Measurements from ENCODE around the gene EPHX1. TPM values are rescaled to one million over a fixed set of nuclear protein-coding genes. Genes with fewer than 3 reads are reported as not detected.
"Not testable (repeated sequence)": the region's sequence is repeated elsewhere in the genome, so short reads cannot be mapped to it uniquely, and the experiment has no call there.

Gene EPHX1
- polyA plus RNA-seq, 1 donor, result 51.2 TPM

GRCh38 chr1:225825607-225826007 is 15.7 kb downstream of the EPHX1 start:
- H3K4me3 ChIP-seq (ENCODE audit: low read length), result no peak overlapping the region
- no CpG with 5 or more reads among the region's 7 CpGs for WGBS (ENCODE audit: insufficient coverage, low lambda C conversion rate)
- H3K27me3 ChIP-seq (ENCODE audit: control insufficient read depth, insufficient read depth, low read length), result no peaks in the 10 kb centered on the region
- H3K27ac ChIP-seq (ENCODE audit: low read length), result peak overlapping the region; percentile 45
- no peak for DNase-seq
- H3K36me3 ChIP-seq (ENCODE audit: control insufficient read depth, insufficient read depth, low read length), result peaks cover 4% of the 10 kb centered on the region
- H3K4me1 ChIP-seq (ENCODE audit: control insufficient read depth, insufficient read depth, low read length), result peaks cover 31% of the 10 kb centered on the region
- no peaks in the 10 kb centered on the region for H3K9me3 ChIP-seq (ENCODE audit: control insufficient read depth, low read depth, low read length)

- DNase-seq, result no peak
- no peak overlapping the region for H3K4me3 ChIP-seq (ENCODE audit: low read length)
- WGBS (ENCODE audit: insufficient coverage, low lambda C conversion rate), result no CpG with 5 or more reads among the region's 8 CpGs
- H3K27ac ChIP-seq (ENCODE audit: low read length), result no peak overlapping the region
- H3K4me1 ChIP-seq (ENCODE audit: control insufficient read depth, insufficient read depth, low read length), result peaks cover 31% of the 10 kb centered on the region
- H3K9me3 ChIP-seq (ENCODE audit: control insufficient read depth, low read depth, low read length), result no peaks in the 10 kb centered on the region
- H3K27me3 ChIP-seq (ENCODE audit: control insufficient read depth, insufficient read depth, low read length), result no peaks in the 10 kb centered on the region
- H3K36me3 ChIP-seq (ENCODE audit: control insufficient read depth, insufficient read depth, low read length), result peaks cover 10% of the 10 kb centered on the region
Observed at GRCh38 chr1:225827076-225827475, 17.2 kb downstream of the EPHX1 start.

GRCh38 chr1:225828706-225829345 is 18.9 kb downstream of the EPHX1 start:
- peak in 1 of 2 donors; percentile 72 for DNase-seq

GRCh38 chr1:225830841-225831240 is 20.9 kb downstream of the EPHX1 start:
- H3K9me3 ChIP-seq (ENCODE audit: control insufficient read depth, low read depth, low read length), result no peaks in the 10 kb centered on the region
- H3K27me3 ChIP-seq (ENCODE audit: control insufficient read depth, insufficient read depth, low read length), result no peaks in the 10 kb centered on the region
- peaks cover 16% of the 10 kb centered on the region for H3K36me3 ChIP-seq (ENCODE audit: control insufficient read depth, insufficient read depth, low read length)
- H3K4me3 ChIP-seq (ENCODE audit: low read length), result no peak overlapping the region
- WGBS (ENCODE audit: insufficient coverage, low lambda C conversion rate), result 90% methylated on average over 2 of the region's 6 CpGs
- no peak for DNase-seq
- H3K4me1 ChIP-seq (ENCODE audit: control insufficient read depth, insufficient read depth, low read length), result peaks cover 13% of the 10 kb centered on the region
- no peak overlapping the region for H3K27ac ChIP-seq (ENCODE audit: low read length)

More at GRCh38 chr1:225828706-225829345, 18.9 kb downstream of the EPHX1 start:
- Histone ChIP-seq H3K9me3 (ENCODE audit: control insufficient read depth, low read depth, low read length) (no peaks in the 10 kb centered on the region), H3K36me3 (ENCODE audit: control insufficient read depth, insufficient read depth, low read length) (peaks cover 16% of the 10 kb centered on the region), H3K27ac (ENCODE audit: low read length) (no peak overlapping the region), H3K27me3 (ENCODE audit: control insufficient read depth, insufficient read depth, low read length) (no peaks in the 10 kb centered on the region), H3K4me3 (ENCODE audit: low read length) (no peak overlapping the region), H3K4me1 (ENCODE audit: control insufficient read depth, insufficient read depth, low read length) (peaks cover 31% of the 10 kb centered on the region)
- WGBS (ENCODE audit: insufficient coverage, low lambda C conversion rate), result no CpG with 5 or more reads among the region's 14 CpGs

GRCh38 chr1:225834417-225835329 is 24.7 kb downstream of the EPHX1 start:
- Histone ChIP-seq H3K36me3 (ENCODE audit: control insufficient read depth, insufficient read depth, low read length) (peaks cover 29% of the 10 kb centered on the region), H3K9me3 (ENCODE audit: control insufficient read depth, low read depth, low read length) (no peaks in the 10 kb centered on the region), H3K27me3 (ENCODE audit: control insufficient read depth, insufficient read depth, low read length) (no peaks in the 10 kb centered on the region), H3K27ac (ENCODE audit: low read length) (no peak overlapping the region), H3K4me3 (ENCODE audit: low read length) (no peak overlapping the region), H3K4me1 (ENCODE audit: control insufficient read depth, insufficient read depth, low read length) (no peaks in the 10 kb centered on the region)
- DNase-seq, result no peak
- WGBS (ENCODE audit: insufficient coverage, low lambda C conversion rate), result no CpG with 5 or more reads among the region's 7 CpGs

- Histone ChIP-seq H3K27me3 (ENCODE audit: control insufficient read depth, insufficient read depth, low read length) (no peaks in the 10 kb centered on the region), H3K36me3 (ENCODE audit: control insufficient read depth, insufficient read depth, low read length) (peaks cover 30% of the 10 kb centered on the region), H3K9me3 (ENCODE audit: control insufficient read depth, low read depth, low read length) (no peaks in the 10 kb centered on the region), H3K4me1 (ENCODE audit: control insufficient read depth, insufficient read depth, low read length) (no peaks in the 10 kb centered on the region), H3K4me3 (ENCODE audit: low read length) (no peak overlapping the region), H3K27ac (ENCODE audit: low read length) (no peak overlapping the region)
- WGBS (ENCODE audit: insufficient coverage, low lambda C conversion rate), result no CpG with 5 or more reads among the region's 3 CpGs
- no peak for DNase-seq
Observed at GRCh38 chr1:225835856-225836255, 25.9 kb downstream of the EPHX1 start.

GRCh38 chr1:225836296-225836695 is 26.4 kb downstream of the EPHX1 start:
- WGBS (ENCODE audit: insufficient coverage, low lambda C conversion rate), result 80% methylated on average over 1 of the region's 4 CpGs
- not testable (repeated sequence) for H3K4me1 ChIP-seq (ENCODE audit: control insufficient read depth, insufficient read depth, low read length); H3K27me3 ChIP-seq (ENCODE audit: control insufficient read depth, insufficient read depth, low read length); H3K9me3 ChIP-seq (ENCODE audit: control insufficient read depth, low read depth, low read length); H3K4me3 ChIP-seq (ENCODE audit: low read length); H3K27ac ChIP-seq (ENCODE audit: low read length); DNase-seq
- peaks cover 30% of the 10 kb centered on the region for H3K36me3 ChIP-seq (ENCODE audit: control insufficient read depth, insufficient read depth, low read length)

GRCh38 chr1:225838793-225839192 is 28.9 kb downstream of the EPHX1 start:
- H3K4me1 ChIP-seq (ENCODE audit: control insufficient read depth, insufficient read depth, low read length), result no peaks in the 10 kb centered on the region
- no CpG with 5 or more reads among the region's 14 CpGs for WGBS (ENCODE audit: insufficient coverage, low lambda C conversion rate)
- H3K27me3 ChIP-seq (ENCODE audit: control insufficient read depth, insufficient read depth, low read length), result no peaks in the 10 kb centered on the region
- H3K36me3 ChIP-seq (ENCODE audit: control insufficient read depth, insufficient read depth, low read length), result peaks cover 25% of the 10 kb centered on the region
- H3K4me3 ChIP-seq (ENCODE audit: low read length), result no peak overlapping the region
- no peak for DNase-seq
- H3K27ac ChIP-seq (ENCODE audit: low read length), result no peak overlapping the region
- H3K9me3 ChIP-seq (ENCODE audit: control insufficient read depth, low read depth, low read length), result no peaks in the 10 kb centered on the region

- Histone ChIP-seq H3K9me3 (ENCODE audit: control insufficient read depth, low read depth, low read length) (no peaks in the 10 kb centered on the region), H3K4me3 (ENCODE audit: low read length) (no peak overlapping the region), H3K36me3 (ENCODE audit: control insufficient read depth, insufficient read depth, low read length) (peaks cover 36% of the 10 kb centered on the region), H3K27me3 (ENCODE audit: control insufficient read depth, insufficient read depth, low read length) (no peaks in the 10 kb centered on the region), H3K4me1 (ENCODE audit: control insufficient read depth, insufficient read depth, low read length) (no peaks in the 10 kb centered on the region), H3K27ac (ENCODE audit: low read length) (no peak overlapping the region)
- no CpG with 5 or more reads among the region's 1 CpG for whole genome bisulfite sequencing (ENCODE audit: insufficient coverage, low lambda C conversion rate)
- DNase-seq, result no peak
Observed at GRCh38 chr1:225840223-225840610, 30.3 kb downstream of the EPHX1 start.

GRCh38 chr1:225840713-225841112 is 30.8 kb downstream of the EPHX1 start:
- Histone ChIP-seq H3K9me3 (ENCODE audit: control insufficient read depth, low read depth, low read length) (no peaks in the 10 kb centered on the region), H3K27me3 (ENCODE audit: control insufficient read depth, insufficient read depth, low read length) (no peaks in the 10 kb centered on the region), H3K27ac (ENCODE audit: low read length) (no peak overlapping the region), H3K4me3 (ENCODE audit: low read length) (no peak overlapping the region), H3K4me1 (ENCODE audit: control insufficient read depth, insufficient read depth, low read length) (no peaks in the 10 kb centered on the region), H3K36me3 (ENCODE audit: control insufficient read depth, insufficient read depth, low read length) (peaks cover 38% of the 10 kb centered on the region)
- no CpG with 5 or more reads among the region's 4 CpGs for WGBS (ENCODE audit: insufficient coverage, low lambda C conversion rate)
- no peak for DNase-seq

Measured in large intestine (tissue), 3 donors.